OCI-LY3 (cell line): Measurements from ENCODE around the gene DRC1.

Experiments used
- H2AFZ ChIP-seq: fragments of 200-600, 300-600 bp; shearing (Covaris generic); 2 replicates; pipeline ENCODE4 v1.6.0; 2014; ENCODE audit warnings: antibody characterized with exemption, low read depth, low read length
- H3K27ac ChIP-seq: fragments of 200-600, 300-600 bp; sonication (generic); 2 replicates; pipeline ENCODE4 v1.5.1; 2014; ENCODE audit warnings: mild to moderate bottlenecking, low read length, moderate library complexity, mixed read lengths
- H3K27me3 ChIP-seq: fragments of 200-600, 300-600 bp; sonication (generic); 2 replicates; pipeline ENCODE4 v1.6.1; 2014; ENCODE audit warnings: low read depth, low read length, mixed read lengths
- H3K36me3 ChIP-seq: fragments of 200-600, 300-600 bp; sonication (generic); replicated peaks from 2 replicates; pipeline ENCODE3; 2014; ENCODE audit warnings: low read depth, low read length, mixed read lengths
- H3K4me1 ChIP-seq: fragments of 300-600, 200-600 bp; sonication (generic); 2 replicates; pipeline ENCODE4 v1.6.1; 2014; ENCODE audit warnings: low read length, mixed read lengths
- H3K4me2 ChIP-seq: fragments of 200-600, 300-600 bp; sonication (generic); 2 replicates; pipeline ENCODE4 v1.6.1; 2014; ENCODE audit warnings: low read length, mixed read lengths
- H3K4me3 ChIP-seq: fragments of 300-600, 200-600 bp; sonication (generic); 2 replicates; pipeline ENCODE4 v1.5.1; 2014; ENCODE audit warnings: antibody characterized with exemption, mild to moderate bottlenecking, low read length, moderate library complexity
- H3K79me2 ChIP-seq: fragments of 300-600, 200-600 bp; shearing (Covaris generic); 2 replicates; pipeline ENCODE4 v1.6.1; 2014; ENCODE audit warnings: mild to moderate bottlenecking, low read length, mixed read lengths
- H3K9ac ChIP-seq: fragments of 300-600, 200-600 bp; shearing (Covaris generic); 2 replicates; pipeline ENCODE4 v1.6.0; 2014; ENCODE audit warnings: mild to moderate bottlenecking, low read length, moderate library complexity
- H3K9me3 ChIP-seq: fragments of 200-600, 300-600 bp; shearing (Covaris generic); 2 replicates; pipeline ENCODE4 v1.6.1; 2014; ENCODE audit warnings: low read length, mixed read lengths; ENCODE audit not compliant: insufficient read depth
- H4K20me1 ChIP-seq: fragments of 200-600, 300-600 bp; sonication (generic); 2 replicates; pipeline ENCODE4 v1.6.1; 2016; ENCODE audit warnings: low read length, mixed read lengths; ENCODE audit not compliant: insufficient read depth
- CTCF ChIP-seq: fragments of 200-600, 300-600 bp; sonication (generic); IDR thresholded peaks from 2 replicates; pipeline ENCODE4 v1.5.1; 2014; ENCODE audit warnings: antibody characterized with exemption, low read length, low read depth
- EZH2phosphoT487 ChIP-seq: fragments of 200-600 bp; shearing (Covaris generic); IDR thresholded peaks from 2 replicates; pipeline ENCODE4 v1.6.1; 2018; ENCODE audit warnings: antibody characterized with exemption, mixed run types, low read depth

The DRC1 gene

GRCh38 chr2:26356111-26356510 is 45.6 kb upstream of the DRC1 start:
- TF ChIP-seq EZH2phosphoT487 (no peak), CTCF (no peak)
- Histone ChIP-seq H3K27ac (no peak overlapping the region), H3K9me3 (no peaks in the 10 kb centered on the region), H3K27me3 (no peaks in the 10 kb centered on the region), H3K4me1 (peaks cover 3% of the 10 kb centered on the region; the same call in 1 of the 2 replicates), H4K20me1 (peaks cover 76% of the 10 kb centered on the region), H2AFZ (no peak overlapping the region), H3K4me2 (no peak overlapping the region), H3K9ac (no peak overlapping the region), H3K79me2 (peaks cover 100% of the 10 kb centered on the region), H3K4me3 (no peak overlapping the region), H3K36me3 (peaks cover 24% of the 10 kb centered on the region)

- H3K27me3 ChIP-seq = no peaks in the 10 kb centered on the region
- peaks cover 3% of the 10 kb centered on the region; the same call in 1 of the 2 replicates for H3K4me1 ChIP-seq
- no peak overlapping the region for H3K9ac ChIP-seq
- H3K9me3 ChIP-seq = no peaks in the 10 kb centered on the region
- no peak overlapping the region for H3K4me2 ChIP-seq
- no peak overlapping the region for H3K27ac ChIP-seq
- H3K79me2 ChIP-seq = peaks cover 100% of the 10 kb centered on the region
- peaks cover 75% of the 10 kb centered on the region for H4K20me1 ChIP-seq
- H3K4me3 ChIP-seq = no peak overlapping the region
- no peak overlapping the region for H2AFZ ChIP-seq
- peaks cover 20% of the 10 kb centered on the region for H3K36me3 ChIP-seq
- TF ChIP-seq EZH2phosphoT487 (no peak), CTCF (no peak)
These were observed 44.9 kb upstream of the DRC1 start for GRCh38 chr2:26356771-26357170.

GRCh38 chr2:26359886-26360473 is 41.7 kb upstream of the DRC1 start:
- no peak for TF ChIP-seq EZH2phosphoT487
- TF ChIP-seq CTCF = no peak
- H3K4me1 ChIP-seq = peaks cover 3% of the 10 kb centered on the region; the same call in 1 of the 2 replicates
- H3K9ac ChIP-seq = no peak overlapping the region
- H2AFZ ChIP-seq = no peak overlapping the region
- H3K27me3 ChIP-seq = no peaks in the 10 kb centered on the region
- H3K36me3 ChIP-seq = peaks cover 13% of the 10 kb centered on the region
- H3K4me3 ChIP-seq = no peak overlapping the region
- peaks cover 97% of the 10 kb centered on the region for H3K79me2 ChIP-seq
- no peak overlapping the region for H3K27ac ChIP-seq
- no peak overlapping the region for H3K4me2 ChIP-seq
- peaks cover 60% of the 10 kb centered on the region for H4K20me1 ChIP-seq
- H3K9me3 ChIP-seq = no peaks in the 10 kb centered on the region

GRCh38 chr2:26363323-26363722 is 38.4 kb upstream of the DRC1 start:
- H3K27me3 ChIP-seq = no peaks in the 10 kb centered on the region
- no peak overlapping the region for H2AFZ ChIP-seq
- peaks cover 70% of the 10 kb centered on the region for H3K79me2 ChIP-seq
- TF ChIP-seq CTCF = no peak
- no peak for TF ChIP-seq EZH2phosphoT487
- H3K27ac ChIP-seq = no peak overlapping the region
- peaks cover 26% of the 10 kb centered on the region for H3K36me3 ChIP-seq
- H3K4me1 ChIP-seq = no peaks in the 10 kb centered on the region
- peaks cover 35% of the 10 kb centered on the region for H4K20me1 ChIP-seq
- no peak overlapping the region for H3K9ac ChIP-seq
- no peak overlapping the region for H3K4me3 ChIP-seq
- H3K4me2 ChIP-seq = no peak overlapping the region
- no peaks in the 10 kb centered on the region for H3K9me3 ChIP-seq
